Epithelial cell of esophagus (primary cell): ENCODE measurements around the gene ORMDL1.
"Not testable (repeated sequence)": the region's sequence is repeated elsewhere in the genome, so short reads cannot be mapped to it uniquely, and the experiment has no call there.

Experiments used
- DNase-seq: peaks from one replicate; pipeline ENCODE4 v3.0.0; 2010; ENCODE audit warnings: low read depth
- H3K4me3 ChIP-seq: 2 replicates; pipeline ENCODE4 v1.5.1; 2011; ENCODE audit warnings: mild to moderate bottlenecking, low read length, control low read depth
- CTCF ChIP-seq: IDR thresholded peaks from 2 replicates; pipeline ENCODE4 v1.5.1; 2011; ENCODE audit warnings: low read depth, mild to moderate bottlenecking, low read length, control low read depth, inconsistent platforms; ENCODE audit not compliant: insufficient read depth; ENCODE audit errors: missing control alignments

Gene ORMDL1

GRCh38 chr2:189772212-189772611 lies 11.9 kb downstream of the ORMDL1 start:
- DNase-seq: peak; percentile 16
- TF ChIP-seq CTCF: no peak
- H3K4me3 ChIP-seq: no peak overlapping the region

GRCh38 chr2:189770590-189771322 lies 13.4 kb downstream of the ORMDL1 start:
- no peak for DNase-seq
- TF ChIP-seq CTCF: no peak
- no peak overlapping the region for H3K4me3 ChIP-seq

- H3K4me3 ChIP-seq: peak overlapping the region; percentile 65
- DNase-seq: no peak
- TF ChIP-seq CTCF: no peak
Observed at GRCh38 chr2:189763908-189764661, 20.1 kb downstream of the ORMDL1 start.

GRCh38 chr2:189762551-189763298 lies 21.4 kb downstream of the ORMDL1 start, which contains the start of gene OSGEPL1:
Gene OSGEPL1 (minus strand): TSS chr2:189762792. CDS start chr2:189761640, 1,152 bp downstream.
- peak within 1 kb of the TSS; percentile 65 for H3K4me3 ChIP-seq
- TF ChIP-seq CTCF: peak; percentile 59
- peak; percentile 96 for DNase-seq

GRCh38 chr2:189762229-189762550 lies 21.9 kb downstream of the ORMDL1 start:
- no peak for TF ChIP-seq CTCF

GRCh38 chr2:189760154-189760553 lies 24.0 kb downstream of the ORMDL1 start:
- DNase-seq, H3K4me3 ChIP-seq: not testable (repeated sequence)

More at GRCh38 chr2:189762229-189762550, 21.9 kb downstream of the ORMDL1 start:
- no peak for DNase-seq
- peak overlapping the region; percentile 65 for H3K4me3 ChIP-seq

GRCh38 chr2:189756311-189756952 lies 27.7 kb downstream of the ORMDL1 start:
- TF ChIP-seq CTCF: no peak
- H3K4me3 ChIP-seq: no peak overlapping the region
- DNase-seq: no peak
